ENCODE results near the gene DNAH7. TPM values are rescaled to one million over a fixed set of nuclear protein-coding genes. Genes with fewer than 3 reads are reported as not detected.

DNAH7 gene
- total and polyA plus RNA-seq, 2 of the 8 experiments (the other 6 are each of a cell fraction or from before 2014, with no cell fraction given): 0.07 to 0.08 TPM

GRCh38 chr2:196117214-196117705 lies 48.6 kb upstream of the DNAH7 start:
- Histone ChIP-seq H2BK12ac (ENCODE audit: low read depth, low read length) (no peak overlapping the region), H3K27me3 (replicated peaks in 1 of 4; ENCODE audit: control insufficient read depth in 3 of 4, extremely low read depth in 1 of 4, insufficient read depth in 3 of 4, low read length in 3 of 4) (no peaks in the 10 kb centered on the region), H4K8ac (ENCODE audit: extremely low read depth, insufficient read depth, low read length) (no peak overlapping the region), H2BK5ac (ENCODE audit: low read depth, low read length) (no peak overlapping the region), H3K23ac (ENCODE audit: insufficient read length) (no peak overlapping the region), H3K4ac (replicated peaks; ENCODE audit: insufficient read length, low read depth, low read length) (no peak overlapping the region), H4K20me1 (replicated peaks in 1 of 2; ENCODE audit: control insufficient read depth in 1 of 2, insufficient read depth in 2 of 2, low read length in 2 of 2) (no peaks in the 10 kb centered on the region), H3K4me2 (ENCODE audit: insufficient read depth in 1 of 2, low read depth in 2 of 2, low read length in 2 of 2) (no peak overlapping the region), H2AK5ac (ENCODE audit: low read depth, low read length) (no peak overlapping the region), H3K9me3 (ENCODE audit: insufficient read depth in 2 of 2, low read depth in 1 of 2, low read length in 1 of 2) (no peaks in the 10 kb centered on the region), H3K18ac (ENCODE audit: extremely low read depth, low read length) (no peak overlapping the region), H2BK20ac (ENCODE audit: low read length) (no peak overlapping the region), H3K36me3 (ENCODE audit: control insufficient read depth in 2 of 4, insufficient read depth in 4 of 4, low read length in 3 of 4) (no peaks in the 10 kb centered on the region), H3K4me3 (ENCODE audit: extremely low read depth in 1 of 4, insufficient read depth in 2 of 4, low read depth in 3 of 4, low read length in 4 of 4) (no peak overlapping the region), H3K14ac (ENCODE audit: insufficient read length) (no peak overlapping the region), H4K5ac (ENCODE audit: insufficient read length, low read depth, low read length) (no peak overlapping the region), H3K9ac (replicated peaks in 1 of 4; ENCODE audit: extremely low read depth in 1 of 4, low read depth in 3 of 4, low read length in 3 of 4) (no peak overlapping the region), H2BK15ac (ENCODE audit: low read length) (no peak overlapping the region), H2BK120ac (replicated peaks; ENCODE audit: low read depth, low read length) (no peak overlapping the region), H3K79me2 (ENCODE audit: control insufficient read depth in 1 of 2, insufficient read depth in 2 of 2, low read length in 2 of 2) (no peaks in the 10 kb centered on the region), H3K79me1 (ENCODE audit: low read depth, low read length) (no peaks in the 10 kb centered on the region), H3K56ac (replicated peaks; ENCODE audit: insufficient read length, low read depth, low read length) (no peak overlapping the region), H2AFZ (ENCODE audit: low read length) (no peak overlapping the region), H3K4me1 (replicated peaks in 1 of 4; ENCODE audit: control insufficient read depth in 3 of 4, insufficient read depth in 4 of 4, low read length in 3 of 4) (peaks cover 0 to 12% (median 3%) of the 10 kb centered on the region in 4 experiments; a peak in 4 of 7 replicates), H3K27ac (ENCODE audit: low read depth, low read length) (no peak overlapping the region), H3K23me2 (ENCODE audit: low read depth, low read length) (no peaks in the 10 kb centered on the region), H4K91ac (replicated peaks; ENCODE audit: insufficient read length, low read length) (no peak overlapping the region)
- ChIA-PET CTCF (ENCODE audit: partially characterized antibody) (interaction anchor here (1.5 kb wide), 1 partner anchor 21 kb away, joined by 3 read pairs; no protein-coding TSS in a partner anchor), POLR2A (ENCODE audit: partially characterized antibody) (no interaction called here)
- no peak for FAIRE-seq
- DNase-seq (ENCODE audit: low read depth in 1 of 2, low spot score in 2 of 2): no peak
- 94% methylated on average over 4 of the region's 4 CpGs; no CpG with 5 or more reads in 1 of the 2 experiments for WGBS, 2 experiments (ENCODE audit: extremely low coverage in 1 of 2, insufficient coverage in 1 of 2, insufficient read length in 1 of 2, insufficient replicate concordance in 2 of 2, low coverage in 1 of 2, low lambda C conversion rate in 2 of 2, missing lambda C conversion rate in 1 of 2)
- TF ChIP-seq SIX5 (IDR thresholded peaks at IDR 0.05; ENCODE audit: low read depth, low read length) (no peak), POLR2A (IDR thresholded peaks at IDR 0.05; ENCODE audit: control extremely low read depth in 1 of 2, low read depth in 2 of 2, low read length in 2 of 2) (no peak), NANOG (IDR thresholded peaks at IDR 0.05; ENCODE audit: insufficient read depth, low read depth, low read length, poor library complexity, severe bottlenecking) (no peak), FOSL1 (IDR thresholded peaks at IDR 0.05; ENCODE audit: insufficient read depth, low read depth, low read length) (no peak), SAP30 (IDR thresholded peaks at IDR 0.05; ENCODE audit: insufficient read depth, insufficient replicate concordance, low read length) (no peak), JUN (IDR thresholded peaks at IDR 0.05; ENCODE audit: low read depth, low read length) (no peak), SIN3A (conservative IDR thresholded peaks at IDR 0.05 in 1 of 2, IDR thresholded peaks at IDR 0.05 in 1 of 2; ENCODE audit: low read depth in 1 of 2, low read length in 2 of 2) (no peak), RFX5 (IDR thresholded peaks at IDR 0.05; ENCODE audit: borderline replicate concordance, low read depth, low read length) (no peak), CBX5 (IDR thresholded peaks at IDR 0.05; ENCODE audit: low read depth, low read length) (no peak), SP1 (IDR thresholded peaks at IDR 0.05; ENCODE audit: low read depth, low read length) (no peak), TCF12 (IDR thresholded peaks at IDR 0.05; ENCODE audit: low read depth, low read length) (no peak), ASH2L (IDR thresholded peaks at IDR 0.05; ENCODE audit: low read length) (no peak), KDM5A (IDR thresholded peaks at IDR 0.05; ENCODE audit: low read length) (no peak), GABPA (IDR thresholded peaks at IDR 0.05; ENCODE audit: borderline replicate concordance, insufficient read depth, low read length) (no peak), EZH2 (IDR thresholded peaks at IDR 0.05; ENCODE audit: low read depth, low read length, severe bottlenecking) (no peak)
